Measurements from ENCODE around the gene PALD1. TPM values are rescaled to one million over a fixed set of nuclear protein-coding genes. Genes with fewer than 3 reads are reported as not detected.

Gene PALD1
- polyA plus RNA-seq, 1 of the 3 experiments (the other 2 are of a cell fraction), result 0.16 TPM

GRCh38 chr10:70440296-70441160, 38.0 kb upstream of the PALD1 start:
- Histone ChIP-seq H2AFZ (ENCODE audit: low read depth) (no peak overlapping the region), H3K9me3 (no peaks in the 10 kb centered on the region), H3K4me1 (ENCODE audit: control insufficient read depth in 1 of 2, insufficient read depth in 2 of 2, low read depth in 1 of 2, low read length in 1 of 2) (peaks cover 0 to 3% of the 10 kb centered on the region in 2 experiments; a peak in 1 of 4 replicates), H3K9ac (no peak overlapping the region), H3K9me2 (no peaks in the 10 kb centered on the region), H3K79me2 (ENCODE audit: insufficient read depth) (no peaks in the 10 kb centered on the region), H3K36me3 (replicated peaks in 1 of 2; ENCODE audit: control insufficient read depth in 1 of 2, insufficient read depth in 2 of 2, low read length in 1 of 2) (no peaks in the 10 kb centered on the region), H3K27me3 (ENCODE audit: insufficient read depth) (peaks cover 33% of the 10 kb centered on the region), H3K27ac (ENCODE audit: low read depth in 2 of 2, low read length in 1 of 2) (no peak overlapping the region), H3K4me3 (ENCODE audit: low read depth in 2 of 2, low read length in 1 of 2) (peak overlapping the region in 1 of 2 experiments; percentile 19; a peak in 1 of 4 replicates), H3F3A (replicated peaks; ENCODE audit: insufficient read depth) (no peaks in the 10 kb centered on the region), H3K4me2 (peak overlapping the region; percentile 41; the same call in 1 of the 2 replicates), H4K20me1 (ENCODE audit: insufficient read depth) (no peaks in the 10 kb centered on the region)
- CTCF ChIA-PET, result interaction anchor here (0.9 kb wide), 1 partner anchor 10 kb away, joined by 3 read pairs; no protein-coding TSS in a partner anchor
- DNase-seq, result peak; percentile 70
- TF ChIP-seq RAD21 (IDR thresholded peaks at IDR 0.05; ENCODE audit: low read length) (no peak), GABPA (IDR thresholded peaks at IDR 0.05; ENCODE audit: low read depth) (no peak), ELF1 (IDR thresholded peaks at IDR 0.05) (no peak), FOXM1 (IDR thresholded peaks at IDR 0.05; ENCODE audit: low read depth) (no peak), RFX5 (IDR thresholded peaks at IDR 0.05; ENCODE audit: low read length) (no peak), RXRA (IDR thresholded peaks at IDR 0.05; ENCODE audit: borderline replicate concordance, low read depth) (no peak), JUND (IDR thresholded peaks at IDR 0.05) (no peak), EZH2phosphoT487 (IDR thresholded peaks at IDR 0.05; ENCODE audit: borderline replicate concordance, low read depth) (no peak)
- 22% methylated on average over 55 of the region's 69 CpGs for WGBS (ENCODE audit: low lambda C conversion rate)
- POLR2A ChIA-PET, result no interaction called here

- TF ChIP-seq JUND (IDR thresholded peaks at IDR 0.05) (no peak), GABPA (IDR thresholded peaks at IDR 0.05; ENCODE audit: low read depth) (no peak), EZH2phosphoT487 (IDR thresholded peaks at IDR 0.05; ENCODE audit: borderline replicate concordance, low read depth) (no peak), USF1 (IDR thresholded peaks at IDR 0.05; ENCODE audit: borderline replicate concordance, low read depth) (no peak), USF2 (IDR thresholded peaks at IDR 0.05; ENCODE audit: borderline replicate concordance, low read depth, low read length) (no peak), MEF2A (IDR thresholded peaks at IDR 0.05; ENCODE audit: borderline replicate concordance, low read depth) (no peak), FOXJ3 (CRISPR knock-in tag; IDR thresholded peaks at IDR 0.05) (no peak), EP300 (IDR thresholded peaks at IDR 0.05; ENCODE audit: borderline replicate concordance in 1 of 2, low read depth in 1 of 2, low read length in 1 of 2) (no peak), NRF1 (IDR thresholded peaks at IDR 0.05; ENCODE audit: low read depth, low read length) (no peak), YY1 (IDR thresholded peaks at IDR 0.05; ENCODE audit: low read depth) (no peak), GATA2 (CRISPR knock-in tag; IDR thresholded peaks at IDR 0.05) (no peak), RXRA (IDR thresholded peaks at IDR 0.05; ENCODE audit: borderline replicate concordance, low read depth) (no peak), FOXM1 (IDR thresholded peaks at IDR 0.05; ENCODE audit: low read depth) (no peak), POLR2AphosphoS5 (IDR thresholded peaks at IDR 0.05; ENCODE audit: low read depth, low read length) (no peak), MXI1 (IDR thresholded peaks at IDR 0.05; ENCODE audit: low read depth, low read length) (no peak)
- Histone ChIP-seq H3K9me3 (no peaks in the 10 kb centered on the region), H3K4me2 (peak within 1 kb of the TSS; percentile 41; the same call in 1 of the 2 replicates)
These were observed 37.2 kb upstream of the PALD1 start, which contains the start of gene NODAL for GRCh38 chr10:70441161-70441894. NODAL (minus strand) TSS chr10:70441681; CDS start chr10:70441667, 14 bp downstream.

More at GRCh38 chr10:70441161-70441894, 37.2 kb upstream of the PALD1 start, which contains the start of gene NODAL:
- H2AFZ ChIP-seq (ENCODE audit: low read depth), result no peak within 1 kb of the TSS
- ChIA-PET POLR2A (no interaction called here), CTCF (interaction anchor here (0.9 to 2.7 kb wide), 3 partner anchors 7 to 20 kb away, joined by 3 to 9 read pairs (median 3); no protein-coding TSS in a partner anchor)
- H3K9ac ChIP-seq, result no peak within 1 kb of the TSS
- no peaks in the 10 kb centered on the region for H3K9me2 ChIP-seq
- peak within 1 kb of the TSS in 1 of 2 experiments; percentile 19; a peak in 1 of 4 replicates for H3K4me3 ChIP-seq (ENCODE audit: low read depth in 2 of 2, low read length in 1 of 2)
- H3K27ac ChIP-seq (ENCODE audit: low read depth in 2 of 2, low read length in 1 of 2), result no peak within 1 kb of the TSS
- DNase-seq, result peak; percentile 72
- H3K79me2 ChIP-seq (ENCODE audit: insufficient read depth), result no peaks in the 10 kb centered on the region
- WGBS (ENCODE audit: low lambda C conversion rate), result 37% methylated on average over 26 of the region's 60 CpGs
- peaks cover 33% of the 10 kb centered on the region for H3K27me3 ChIP-seq (ENCODE audit: insufficient read depth)
- H3F3A ChIP-seq (replicated peaks; ENCODE audit: insufficient read depth), result no peaks in the 10 kb centered on the region
- no peaks in the 10 kb centered on the region for H3K36me3 ChIP-seq (replicated peaks in 1 of 2; ENCODE audit: control insufficient read depth in 1 of 2, insufficient read depth in 2 of 2, low read length in 1 of 2)
- H4K20me1 ChIP-seq (ENCODE audit: insufficient read depth), result no peaks in the 10 kb centered on the region
- H3K4me1 ChIP-seq (ENCODE audit: control insufficient read depth in 1 of 2, insufficient read depth in 2 of 2, low read depth in 1 of 2, low read length in 1 of 2), result peaks cover 0 to 9% of the 10 kb centered on the region in 2 experiments; a peak in 1 of 4 replicates

All from SK-N-SH (cell line).